CD4-positive, alpha-beta T cell treated with Interleukin-12 subunit alpha and Interleukin-12 subunit beta, for 1 hour (primary cell): ENCODE data around the gene ATG9B.
"Not testable (repeated sequence)": the region's sequence is repeated elsewhere in the genome, so short reads cannot be mapped to it uniquely, and the experiment has no call there.

Source experiments
- DNase-seq: peaks from one replicate; pipeline ENCODE4 v3.0.0-alpha.2; 2020

The ATG9B gene

GRCh38 chr7:151058781-151059366, 34.6 kb upstream of the ATG9B start:
- DNase-seq, result peak; percentile 11

GRCh38 chr7:151057989-151058780, 33.9 kb upstream of the ATG9B start:
- DNase-seq, result peak; percentile 98

- no peak for DNase-seq
These were observed 33.3 kb upstream of the ATG9B start, which contains the start of gene CDK5 for GRCh38 chr7:151057506-151057988. CDK5 (minus strand) TSS chr7:151057897; CDS start chr7:151057848, 49 bp downstream.

GRCh38 chr7:151056666-151057505, 32.6 kb upstream of the ATG9B start:
- no peak for DNase-seq

GRCh38 chr7:151056283-151056665, 32.0 kb upstream of the ATG9B start:
- no peak for DNase-seq

GRCh38 chr7:151053751-151054150, 29.5 kb upstream of the ATG9B start:
- no peak for DNase-seq

- DNase-seq, result no peak
These were observed 28.8 kb upstream of the ATG9B start for GRCh38 chr7:151053096-151053495.

- peak; percentile 57 for DNase-seq
These were observed 26.8 kb upstream of the ATG9B start for GRCh38 chr7:151051108-151051507.

GRCh38 chr7:151048911-151049463, 24.7 kb upstream of the ATG9B start:
- no peak for DNase-seq

GRCh38 chr7:151047976-151048815, 23.9 kb upstream of the ATG9B start, which contains the start of gene ASIC3:
ASIC3 (plus strand) TSS chr7:151048531; CDS start chr7:151048886, 355 bp downstream.
- no peak for DNase-seq

- no peak for DNase-seq
These were observed 22.6 kb upstream of the ATG9B start for GRCh38 chr7:151046603-151047573.

- no peak for DNase-seq
These were observed 21.7 kb upstream of the ATG9B start for GRCh38 chr7:151045967-151046366.

- no peak for DNase-seq
These were observed 21.0 kb upstream of the ATG9B start for GRCh38 chr7:151045262-151045661.

- DNase-seq, result no peak
These were observed 19.7 kb upstream of the ATG9B start for GRCh38 chr7:151043959-151044358.

- not testable (repeated sequence) for DNase-seq
These were observed 19.2 kb upstream of the ATG9B start for GRCh38 chr7:151043449-151043848.

- DNase-seq, result no peak
These were observed 16.5 kb upstream of the ATG9B start for GRCh38 chr7:151040616-151041375.

GRCh38 chr7:151039850-151040548, 15.7 kb upstream of the ATG9B start:
- DNase-seq, result no peak

GRCh38 chr7:151038951-151039849, 14.9 kb upstream of the ATG9B start:
- DNase-seq, result peak; percentile 26
